GM18519 (cell line): ENCODE data around the gene SLMAP.
"Not testable (repeated sequence)": the region's sequence is repeated elsewhere in the genome, so short reads cannot be mapped to it uniquely, and the experiment has no call there.

Experiments used
- ATAC-seq: cut with Tn5 transposase; IDR thresholded peaks from one replicate; pipeline ENCODE4 v1.9.1; 2021; ENCODE audit warnings: mild to moderate bottlenecking, moderate library complexity; ENCODE audit not compliant: unreplicated experiment, low FRiP score

The SLMAP gene

DNA sequence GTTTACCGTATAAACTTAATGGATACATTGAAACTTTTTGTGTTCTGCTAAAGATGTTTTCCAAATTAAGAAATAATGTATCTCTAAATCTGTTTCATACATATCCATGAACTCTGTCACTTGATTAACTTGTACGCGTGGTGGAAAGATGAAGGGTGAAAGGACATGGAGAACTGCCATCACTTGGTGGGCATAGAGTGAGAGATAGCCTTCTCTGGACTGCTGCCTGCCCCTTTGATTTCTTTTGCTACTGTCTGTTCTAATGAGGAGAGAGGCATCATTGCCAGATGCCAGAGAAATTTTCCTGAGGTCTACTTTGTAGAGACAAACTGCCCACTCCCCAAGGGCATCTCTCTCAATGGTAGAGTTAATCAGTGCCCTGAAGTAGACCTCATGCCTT is 120.5 kb downstream of the SLMAP start:
- no peak for ATAC-seq

DNA sequence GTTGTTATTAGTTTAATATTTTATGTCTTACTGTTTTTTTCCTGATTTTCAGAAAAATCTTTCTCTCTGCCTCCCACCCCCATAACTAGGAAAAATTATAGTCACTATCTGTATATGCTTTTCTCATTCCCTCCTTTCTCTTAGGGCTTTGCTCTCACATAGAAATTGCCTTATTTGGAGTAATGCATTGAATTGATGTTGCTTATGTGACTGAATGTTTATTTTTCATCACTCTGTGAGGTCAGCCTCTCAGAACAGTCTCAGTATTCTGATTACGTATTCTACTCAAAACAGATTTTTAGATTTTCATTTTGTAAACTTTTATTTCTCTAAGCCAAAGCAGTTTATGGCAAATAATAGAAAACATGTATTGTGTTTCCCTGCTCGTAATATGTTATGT is 121.0 kb downstream of the SLMAP start:
- no peak for ATAC-seq

DNA sequence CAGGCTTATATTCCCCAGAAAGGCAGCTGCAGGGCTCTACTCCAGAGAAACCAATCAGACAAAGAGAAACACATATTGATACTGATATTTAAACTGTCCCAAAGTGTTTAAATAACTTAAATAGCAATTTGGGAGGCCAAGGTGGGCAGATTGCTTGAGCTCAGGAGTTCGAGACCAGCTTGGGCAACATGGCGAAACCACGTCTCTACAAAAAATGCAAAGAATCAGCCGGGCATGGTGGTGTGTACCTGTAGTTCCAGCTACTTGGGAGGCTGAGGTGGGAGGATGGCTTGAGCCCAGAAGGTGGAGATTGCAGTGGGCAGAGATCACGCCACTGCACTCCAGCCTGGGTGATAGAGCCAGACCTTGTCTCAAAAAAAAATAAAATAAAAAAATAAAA is 128.3 kb downstream of the SLMAP start:
- not testable (repeated sequence) for ATAC-seq

DNA sequence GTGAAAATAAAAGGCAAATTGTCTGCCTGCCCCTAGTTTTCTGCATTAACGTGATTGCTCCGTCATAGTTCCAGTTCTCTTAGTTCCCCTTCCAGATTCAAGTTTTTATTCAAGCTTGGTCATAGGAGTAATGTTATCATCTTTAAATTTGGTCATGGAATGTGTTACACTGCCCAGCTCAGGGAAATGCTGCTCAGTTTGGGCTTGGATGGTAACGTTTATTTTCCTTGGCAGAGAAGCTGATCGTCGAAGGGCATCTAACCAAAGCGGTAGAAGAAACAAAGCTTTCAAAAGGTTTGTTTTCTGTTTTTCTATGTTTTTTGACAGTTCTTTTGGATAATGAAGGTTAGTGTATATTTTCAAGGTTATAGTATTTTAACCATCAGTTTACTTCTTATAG is 133.7 kb downstream of the SLMAP start:
- ATAC-seq = no peak

DNA sequence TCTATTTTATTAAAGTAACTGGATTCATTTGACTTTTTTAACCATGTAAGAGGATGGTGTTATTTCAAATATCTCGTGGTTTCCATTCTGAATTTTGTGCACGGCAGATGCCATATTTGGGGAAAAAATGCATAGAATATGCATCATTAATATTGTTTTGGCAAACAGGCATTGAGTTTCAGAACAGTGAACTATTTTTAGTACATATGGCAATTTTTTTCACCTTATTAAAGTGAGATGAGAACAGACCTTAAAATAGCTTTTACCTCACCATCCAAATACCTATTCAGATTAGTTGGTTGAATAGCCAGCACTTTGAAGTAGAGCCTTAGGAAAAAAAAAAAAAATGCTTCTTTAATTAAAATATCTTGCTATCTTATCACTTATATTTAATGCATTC is 134.8 kb downstream of the SLMAP start:
- no peak for ATAC-seq

DNA sequence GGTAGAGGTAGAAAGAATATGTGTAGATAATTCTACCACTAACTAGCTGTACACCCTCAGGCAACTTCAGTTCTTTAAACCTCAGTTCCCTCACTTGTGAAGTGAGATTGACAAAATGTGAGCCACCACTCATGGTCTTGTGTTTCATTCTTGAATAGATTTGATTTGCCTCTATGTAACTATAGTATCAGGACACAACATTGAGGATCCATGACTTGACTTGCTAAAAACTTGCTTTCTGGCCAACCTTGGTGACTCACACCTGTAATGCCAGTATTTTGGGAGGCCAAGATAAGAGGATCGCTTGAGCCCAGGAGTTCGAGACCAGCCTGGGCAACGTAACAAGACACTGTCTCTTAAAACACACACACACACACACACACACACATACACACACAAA is 136.3 kb downstream of the SLMAP start:
- no peak for ATAC-seq

DNA sequence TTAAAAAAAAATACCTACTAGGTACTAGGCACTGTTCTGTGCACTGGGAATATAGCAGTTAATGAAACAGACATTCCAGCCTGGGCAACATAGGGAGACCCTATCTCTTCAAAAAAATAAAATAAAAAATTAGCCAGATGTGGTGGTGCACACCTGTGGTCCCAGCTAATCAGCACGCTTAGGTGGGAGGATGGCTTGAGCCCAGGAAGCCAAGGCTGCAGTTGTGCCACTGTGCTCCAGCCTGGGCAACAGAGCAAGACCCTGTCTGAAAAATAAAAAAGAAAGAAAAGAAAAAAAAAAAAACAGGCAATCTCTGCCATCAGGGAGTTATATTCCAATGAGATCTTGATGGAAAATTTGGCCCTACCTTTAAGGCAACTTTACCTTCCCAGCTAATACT is 137.0 kb downstream of the SLMAP start:
- ATAC-seq = no peak

DNA sequence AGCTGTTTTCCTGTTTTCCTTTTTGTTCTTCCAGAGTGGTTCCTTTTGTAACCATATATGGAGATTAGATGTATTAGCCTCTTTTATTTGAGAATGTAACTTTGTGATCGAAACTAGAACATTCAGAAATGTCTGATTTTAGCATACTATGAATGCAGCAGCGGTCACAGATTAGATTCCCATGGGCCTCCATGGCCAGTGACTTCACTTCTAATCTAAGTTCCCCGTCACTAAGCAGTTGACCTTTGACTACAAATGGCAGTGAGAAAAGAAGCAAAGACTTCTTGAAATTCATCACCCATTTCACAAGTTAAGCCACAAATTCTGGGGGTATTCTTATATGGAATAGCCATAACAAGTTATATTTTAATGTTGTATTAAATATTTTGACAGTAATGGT is 137.6 kb downstream of the SLMAP start:
- no peak for ATAC-seq

DNA sequence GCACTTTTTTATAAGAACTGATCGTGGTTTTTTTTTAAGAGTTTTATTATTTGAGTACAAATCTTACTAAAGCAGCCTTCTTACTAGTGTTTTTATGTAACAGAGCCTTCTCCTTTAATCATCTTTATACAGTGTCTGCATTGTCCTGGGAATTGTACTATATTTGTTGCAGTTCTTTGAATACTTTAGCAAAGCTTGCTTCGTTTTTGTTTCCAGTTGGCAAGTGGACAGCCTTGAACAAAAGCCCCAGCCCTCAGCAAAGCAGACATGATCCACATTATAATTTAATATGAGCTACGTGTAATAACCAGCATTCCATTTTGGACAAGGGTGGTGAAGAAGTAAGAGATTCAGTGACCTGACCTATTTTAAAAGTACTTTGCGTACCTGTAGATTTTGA is 139.9 kb downstream of the SLMAP start:
- no peak for ATAC-seq

DNA sequence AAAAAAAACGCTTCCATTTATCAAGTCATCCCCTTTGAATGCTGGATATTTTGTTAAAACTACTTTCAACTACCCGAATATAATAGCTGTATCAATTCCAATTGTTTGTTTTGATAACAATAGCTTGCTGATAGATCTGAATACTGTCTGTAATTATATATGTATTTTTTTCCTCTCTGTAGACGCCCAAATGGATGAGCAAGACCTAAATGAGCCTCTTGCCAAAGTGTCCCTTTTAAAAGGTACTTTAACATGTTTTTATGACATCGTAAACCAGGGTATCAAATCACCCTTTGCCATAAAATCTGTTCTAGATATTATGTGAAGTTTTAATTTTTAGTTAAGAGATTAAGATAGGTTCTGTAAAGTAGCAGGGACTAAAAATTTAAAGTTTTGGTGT is 140.6 kb downstream of the SLMAP start:
- ATAC-seq = no peak

DNA sequence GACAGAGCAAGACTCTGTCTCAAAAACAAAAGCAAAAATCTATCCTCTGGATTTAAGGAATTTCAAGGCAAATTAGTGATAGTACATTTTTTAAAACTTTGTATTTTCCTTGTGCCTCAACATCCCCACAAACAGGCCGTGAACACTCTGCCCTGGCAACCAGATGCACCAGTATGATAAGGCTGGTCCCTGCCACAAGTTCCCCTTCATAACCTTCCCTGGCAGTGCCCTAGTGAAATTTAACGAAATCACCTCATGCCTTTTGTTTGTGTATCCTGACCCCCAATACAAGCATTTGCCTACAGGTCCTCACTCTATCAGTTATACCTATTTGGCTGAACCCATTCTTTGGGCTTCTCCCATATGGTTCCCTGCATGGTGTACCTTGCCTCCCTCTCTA is 144.7 kb downstream of the SLMAP start:
- no peak for ATAC-seq

DNA sequence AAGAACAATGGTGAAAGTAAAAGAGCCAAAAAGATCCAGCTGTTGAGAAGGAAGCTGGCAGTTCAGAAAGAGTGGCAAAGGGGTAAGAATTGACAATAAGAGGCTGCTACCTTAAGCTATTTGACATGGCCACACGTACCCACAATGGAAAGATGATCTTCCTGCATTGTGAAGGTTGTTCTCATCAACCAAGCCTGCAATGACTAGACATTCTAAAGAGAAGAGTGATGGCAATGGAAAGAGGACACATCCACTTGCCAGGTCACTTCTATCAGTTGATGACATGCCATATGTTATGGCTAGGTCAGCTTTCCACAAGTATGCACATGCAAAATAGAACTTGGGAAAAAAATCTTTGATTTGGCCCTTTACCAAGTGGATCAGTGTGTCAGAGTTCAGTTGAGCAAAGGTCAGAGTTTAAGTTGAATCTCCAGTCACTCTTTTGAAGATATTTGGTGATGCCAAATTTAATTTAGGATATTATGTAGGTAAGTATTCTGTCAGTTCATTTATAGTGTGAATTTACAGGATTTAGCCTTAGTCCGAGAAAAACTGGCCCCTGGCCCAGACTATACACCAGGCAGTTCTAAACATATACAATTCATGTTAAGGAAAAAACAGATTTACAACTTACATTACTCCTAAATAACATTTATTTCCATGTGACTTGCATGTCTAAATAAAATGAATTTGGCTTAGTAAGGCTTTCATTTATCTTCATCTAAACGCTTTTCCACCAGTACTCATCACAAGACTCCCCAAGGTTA is 147.2 kb downstream of the SLMAP start:
- no peak for ATAC-seq

DNA sequence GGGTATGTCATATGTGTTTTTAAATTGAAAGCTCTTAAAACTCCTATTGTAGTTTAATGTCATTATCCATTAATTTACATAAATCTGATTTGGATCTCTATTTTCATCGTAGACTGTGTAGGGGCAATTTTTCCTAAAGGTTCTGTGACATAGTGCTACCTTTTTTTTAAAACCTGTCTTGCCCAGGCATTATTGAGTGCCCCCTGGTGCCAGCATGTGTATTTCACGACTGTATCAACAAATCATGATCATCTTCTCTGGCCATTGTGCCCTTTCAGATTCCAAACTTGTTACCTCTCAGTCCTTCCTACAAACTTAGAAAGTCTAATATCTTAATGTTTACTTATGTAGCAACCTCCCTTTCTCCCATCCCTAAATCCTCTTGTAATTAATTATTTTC is 154.9 kb downstream of the SLMAP start:
- no peak for ATAC-seq

DNA sequence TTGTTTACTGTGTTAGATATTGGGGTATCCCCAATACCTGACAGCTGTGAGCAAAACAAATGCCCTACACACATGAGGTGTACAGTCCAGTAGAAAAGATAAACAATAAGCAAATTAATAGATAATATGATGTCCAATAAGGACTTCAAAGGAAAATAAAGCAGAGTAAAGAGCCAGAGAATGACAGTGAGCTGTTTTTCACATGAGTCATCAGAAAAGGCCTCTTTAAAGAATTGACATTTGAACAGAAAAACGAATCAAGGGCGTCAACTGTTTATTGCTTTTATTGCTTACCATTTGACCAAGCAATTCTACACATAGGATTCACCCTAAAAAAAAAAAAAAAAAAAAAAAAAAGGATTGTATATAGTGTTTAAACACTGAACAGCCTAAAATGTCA is 155.5 kb downstream of the SLMAP start:
- no peak for ATAC-seq

DNA sequence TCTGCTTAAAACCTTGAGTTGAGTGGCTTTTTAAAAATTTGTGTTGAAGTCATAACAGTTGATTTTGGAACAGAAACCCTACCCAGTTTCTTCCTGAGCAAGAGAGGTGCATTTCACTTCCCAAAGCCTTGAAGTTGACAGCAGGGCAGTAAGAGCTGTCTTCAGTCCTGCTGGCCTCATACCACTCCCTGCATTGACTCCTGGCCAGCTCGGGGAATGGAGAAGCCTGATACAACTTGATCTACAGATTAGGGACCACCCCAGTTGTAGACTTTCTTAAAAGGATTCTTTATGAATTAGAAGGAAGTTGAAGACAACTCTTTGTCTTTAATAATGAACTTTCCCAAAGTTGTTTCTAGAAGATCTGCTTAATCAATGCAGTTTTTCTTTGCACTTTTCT is 161.5 kb downstream of the SLMAP start:
- ATAC-seq = no peak

DNA sequence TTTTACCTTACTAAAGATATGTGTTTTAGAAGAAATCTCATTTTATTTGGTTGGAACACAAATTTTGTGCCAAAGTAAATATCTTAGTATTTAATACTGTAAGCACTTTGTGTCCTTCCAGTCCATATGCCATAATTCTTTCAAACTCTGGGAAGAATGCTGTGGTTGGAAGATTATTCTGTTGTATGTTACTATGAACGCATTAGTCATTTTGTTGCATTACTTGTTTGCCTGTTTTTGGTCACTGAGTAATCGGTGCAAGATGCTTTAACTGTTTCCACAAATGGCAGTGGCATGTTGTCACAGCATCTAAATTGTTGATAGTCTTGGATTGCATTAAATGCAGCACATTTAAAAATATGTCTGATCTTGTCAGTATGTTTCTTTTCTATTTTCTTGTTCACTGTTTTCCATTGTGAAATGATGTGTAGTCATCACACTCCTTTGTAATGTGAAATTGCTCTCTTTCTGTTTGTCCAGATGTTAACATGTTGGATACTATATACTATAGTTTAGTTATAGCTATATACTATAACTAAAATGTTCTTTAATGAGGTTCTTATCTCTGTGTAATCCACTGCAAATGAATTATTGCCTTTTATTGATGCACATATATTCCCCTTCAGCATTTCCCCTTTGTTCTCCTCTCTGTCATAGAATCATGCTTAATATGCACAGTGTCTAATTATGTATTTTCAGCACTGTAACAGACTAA is 162.2 kb downstream of the SLMAP start:
- ATAC-seq = no peak

DNA sequence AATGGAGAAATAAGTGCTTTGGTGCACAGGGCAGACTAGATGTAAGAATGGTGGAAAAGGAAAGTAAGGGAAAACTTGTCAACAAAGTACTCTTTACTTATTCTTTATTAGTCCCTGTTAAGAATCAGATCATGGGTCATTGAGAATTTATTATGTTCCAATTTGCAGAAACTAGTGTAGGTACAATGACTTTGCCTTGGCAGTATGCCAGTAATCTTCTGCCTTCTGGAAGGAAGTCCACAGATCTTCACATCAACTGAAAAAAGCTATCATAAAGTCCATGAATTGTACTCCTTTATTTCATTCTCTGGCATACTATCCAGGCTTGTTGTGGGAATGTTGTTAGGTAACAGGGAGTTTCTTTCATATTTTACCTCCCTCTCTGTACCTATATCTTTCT is 163.9 kb downstream of the SLMAP start:
- no peak for ATAC-seq

DNA sequence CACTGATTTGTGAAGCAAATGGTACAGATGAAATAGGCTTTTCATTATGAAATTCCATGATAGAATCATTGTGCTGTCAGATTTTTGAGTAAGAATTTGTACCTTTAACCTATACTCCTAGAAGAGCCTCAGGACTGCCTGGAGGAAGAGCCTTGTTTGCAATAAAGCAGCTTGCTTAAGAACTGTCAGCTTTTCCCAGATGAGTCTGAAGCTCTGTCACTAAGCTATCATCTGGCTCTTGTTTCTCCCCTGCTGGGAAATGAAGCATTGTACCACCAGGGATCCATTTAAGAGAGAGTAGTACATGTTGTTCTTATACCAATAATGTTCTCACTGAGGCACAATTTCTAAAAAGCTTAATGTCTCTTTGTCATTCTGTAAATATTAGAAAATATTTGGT is 167.0 kb downstream of the SLMAP start:
- ATAC-seq = no peak

DNA sequence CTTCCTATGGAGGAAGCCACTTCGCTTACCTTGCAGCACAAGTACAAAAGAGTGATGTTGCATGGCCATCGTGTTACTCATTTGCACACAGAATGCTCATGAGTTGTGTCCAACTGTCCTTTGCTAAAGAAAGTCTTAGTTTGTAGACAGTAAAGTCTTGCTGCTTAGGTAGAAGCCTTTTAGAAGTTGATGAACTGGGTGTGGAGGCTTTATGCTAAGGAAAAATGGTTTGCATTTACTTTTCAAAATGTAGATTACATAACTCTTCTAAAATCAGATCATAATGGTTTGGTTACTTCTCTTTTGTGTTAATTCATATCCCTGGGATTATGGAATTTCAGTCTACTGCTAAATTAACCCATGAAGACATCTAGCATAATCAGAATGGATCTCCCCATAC is 167.6 kb downstream of the SLMAP start:
- no peak for ATAC-seq

DNA sequence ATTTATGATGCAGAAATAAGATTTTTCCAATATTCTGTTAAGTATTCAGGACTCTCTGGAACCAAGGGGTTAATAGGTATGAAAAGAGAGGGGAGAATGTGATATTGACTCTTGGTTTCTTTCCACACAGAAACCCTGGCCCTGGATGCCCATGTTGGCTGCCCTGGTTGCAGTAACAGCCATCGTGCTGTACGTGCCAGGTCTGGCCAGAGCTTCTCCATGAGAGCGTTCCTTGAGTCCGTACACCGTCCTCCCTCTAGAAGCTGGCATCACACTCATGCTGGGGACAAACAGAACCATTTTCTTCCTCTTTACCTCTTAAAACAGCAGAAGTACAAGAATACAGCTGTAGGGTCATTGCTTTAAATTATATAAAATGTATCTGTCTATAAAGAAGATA is 171.1 kb downstream of the SLMAP start:
- ATAC-seq = no peak

DNA sequence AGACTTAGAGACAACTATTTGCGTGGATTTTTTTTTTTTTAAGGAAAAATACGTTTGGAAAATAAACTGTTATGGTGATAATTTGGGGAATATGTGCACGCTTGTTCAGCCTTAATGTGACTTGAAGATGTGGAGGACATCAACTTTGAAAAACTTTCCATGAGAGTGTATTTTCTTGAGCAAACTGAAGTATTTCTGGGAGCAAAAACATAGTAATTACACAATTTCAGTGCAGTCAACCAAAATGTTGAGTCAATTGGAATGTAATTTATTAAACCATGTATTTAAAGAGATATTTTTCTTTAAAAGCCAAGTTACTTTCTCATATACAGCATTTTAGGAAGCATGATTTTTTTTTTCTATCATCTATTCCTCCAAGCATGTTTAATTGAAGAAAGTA is 171.8 kb downstream of the SLMAP start:
- ATAC-seq = no peak

DNA sequence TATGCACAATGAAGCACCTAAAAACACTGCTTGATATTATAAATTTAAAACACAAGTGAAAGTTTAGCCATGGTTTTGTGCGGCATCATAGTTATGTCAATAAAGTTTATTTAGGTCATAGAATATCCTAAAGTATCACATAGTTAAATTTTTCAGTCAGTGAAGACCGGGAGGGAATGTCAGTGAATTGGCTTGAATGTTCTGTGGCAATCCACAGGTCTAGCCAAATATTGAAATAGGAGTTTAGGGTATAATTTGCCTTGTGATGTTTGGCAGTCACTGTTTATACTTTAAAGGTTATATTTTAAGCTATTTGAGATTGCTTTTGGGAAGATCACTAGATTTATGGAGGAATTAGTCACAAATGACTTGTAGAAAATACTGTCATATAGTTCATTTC is 172.4 kb downstream of the SLMAP start:
- no peak for ATAC-seq
